Pulmonary artery endothelial cell (primary cell): ENCODE results near the gene PDE6H. TPM values are rescaled to one million over a fixed set of nuclear protein-coding genes. Genes with fewer than 3 reads are reported as not detected.

ENCODE experiments used
- DNase-seq: peaks from one replicate; pipeline ENCODE4 v3.0.0-alpha.2; 2011; ENCODE audit warnings: low read depth, low spot score
- total RNA-seq: library from RNA; depleted of rRNA; stranded (reverse); fragments of >200 nt; gene quantifications from 2 replicates; pipeline ENCODE4 v1.2.3, GENCODE V29; 2014

The PDE6H gene
- not detected in 2 replicates for total RNA-seq

DNA sequence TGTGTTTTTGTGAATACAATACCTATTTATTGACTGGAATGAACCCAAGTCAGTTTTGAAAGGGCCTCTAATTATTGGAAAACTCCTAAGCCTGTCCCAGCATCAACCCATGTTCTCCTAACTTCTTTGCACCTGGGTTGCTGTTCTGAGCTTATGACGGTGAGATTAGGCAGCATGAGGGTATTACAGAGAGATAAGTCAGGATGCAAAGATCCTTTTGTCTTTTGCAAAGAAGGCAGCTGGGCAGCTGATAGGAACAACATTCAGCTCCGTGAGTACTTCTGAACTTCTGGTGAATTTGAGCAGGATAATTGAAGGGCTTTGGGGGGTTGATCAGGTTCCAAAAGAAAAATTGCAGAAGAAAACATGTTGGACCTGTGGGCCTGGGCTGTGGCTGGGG, at the start of gene PDE6H:
TSS of gene PDE6H (plus strand) at position 227 of the 400 bp plus-strand sequence. CDS start 4,971 bp downstream, outside the sequence.
- DNase-seq: no peak

DNA sequence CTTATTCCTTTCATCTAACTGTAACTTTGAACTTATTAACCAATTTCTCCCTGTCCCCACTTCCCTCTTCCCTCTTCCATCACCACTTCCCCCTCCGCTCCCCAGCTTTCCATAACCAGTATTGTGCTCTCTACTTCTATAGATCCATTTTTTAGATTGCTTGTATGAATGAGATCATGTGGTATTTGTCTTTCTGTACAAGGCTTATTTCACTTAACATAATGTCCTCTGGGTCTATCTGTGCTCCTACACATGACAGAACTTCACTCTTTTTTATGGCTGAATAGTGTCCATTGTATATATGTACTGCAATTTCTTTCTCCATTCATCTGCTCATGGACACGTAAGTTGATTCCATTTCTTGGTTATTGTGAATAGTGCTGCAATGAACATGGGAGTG, 48.9 kb upstream of the PDE6H start:
- DNase-seq: no peak

DNA sequence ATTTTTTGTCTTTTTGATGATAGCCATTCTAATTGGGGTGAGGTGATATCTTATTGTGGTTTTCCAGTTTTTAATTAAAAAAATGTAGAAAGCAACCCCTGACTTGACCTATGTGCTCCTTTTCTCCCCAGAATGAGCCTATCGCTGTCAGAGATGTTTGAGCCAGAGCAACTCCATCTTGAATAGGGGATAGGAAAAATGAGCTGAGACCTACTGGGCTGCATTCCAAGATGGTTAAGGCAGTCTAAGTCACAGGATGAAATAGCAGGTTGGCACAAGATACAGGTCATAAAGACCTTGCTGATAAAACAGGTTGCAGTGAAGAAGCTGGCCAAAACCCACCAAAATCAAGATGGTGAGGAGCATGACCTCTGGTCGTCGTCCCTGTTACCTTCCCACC, 48.3 kb upstream of the PDE6H start:
- no peak for DNase-seq

DNA sequence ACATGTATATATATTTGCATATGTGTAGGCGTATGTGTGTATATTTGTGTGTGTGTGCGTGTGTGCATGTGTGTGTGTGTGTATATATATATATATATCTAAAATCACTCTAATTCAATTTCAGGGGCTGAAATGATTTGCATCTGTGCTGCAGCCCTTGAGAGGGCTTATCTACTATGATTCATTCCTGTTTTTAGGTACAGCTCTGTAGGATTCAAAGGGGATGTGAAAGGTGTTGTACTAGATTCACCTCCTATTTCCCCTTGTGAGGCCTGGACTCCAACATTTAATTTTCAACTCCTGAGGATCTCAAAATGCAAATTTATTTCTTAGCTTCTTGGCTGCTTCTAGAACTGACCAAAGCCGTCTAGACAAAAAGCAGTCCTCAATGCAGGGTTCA, 45.6 kb upstream of the PDE6H start:
- no peak for DNase-seq

DNA sequence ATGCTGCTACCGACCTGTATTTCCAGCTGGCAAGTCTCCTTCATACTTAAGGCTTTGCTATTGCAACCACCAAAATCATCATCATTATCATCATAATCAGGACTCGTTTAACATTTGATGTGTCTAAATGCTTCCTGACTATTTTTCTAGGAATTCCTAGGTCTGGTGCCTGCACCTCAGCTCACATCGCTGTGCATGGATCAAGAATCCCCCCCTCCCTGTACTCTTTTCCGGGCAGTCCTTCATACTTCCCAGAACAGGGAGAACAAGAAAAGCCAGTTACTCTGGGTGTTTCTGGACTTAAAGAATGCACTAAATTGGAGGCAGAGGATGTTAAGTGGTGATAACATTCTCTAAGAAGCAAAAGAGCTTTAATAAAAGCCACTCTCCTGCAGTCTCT, 43.9 kb upstream of the PDE6H start:
- no peak for DNase-seq

DNA sequence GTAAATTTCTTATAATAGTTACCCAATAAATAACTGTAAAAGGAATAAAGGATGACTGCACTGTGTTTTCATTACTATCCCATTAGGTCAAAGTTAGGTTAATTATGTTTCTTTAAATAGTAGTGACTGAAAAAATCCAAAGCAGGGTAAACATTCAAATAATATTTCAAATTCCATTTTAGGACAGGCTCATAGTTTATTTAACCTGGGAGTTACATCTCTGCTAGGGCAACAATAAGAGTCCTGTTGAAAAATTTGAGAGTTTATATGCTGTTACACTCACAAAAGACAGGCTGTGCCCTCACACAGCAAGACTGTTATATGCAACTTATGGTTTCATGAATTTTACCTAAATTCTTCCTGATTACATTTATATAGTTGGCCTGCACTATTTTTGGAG, 42.5 kb upstream of the PDE6H start:
- DNase-seq: no peak

DNA sequence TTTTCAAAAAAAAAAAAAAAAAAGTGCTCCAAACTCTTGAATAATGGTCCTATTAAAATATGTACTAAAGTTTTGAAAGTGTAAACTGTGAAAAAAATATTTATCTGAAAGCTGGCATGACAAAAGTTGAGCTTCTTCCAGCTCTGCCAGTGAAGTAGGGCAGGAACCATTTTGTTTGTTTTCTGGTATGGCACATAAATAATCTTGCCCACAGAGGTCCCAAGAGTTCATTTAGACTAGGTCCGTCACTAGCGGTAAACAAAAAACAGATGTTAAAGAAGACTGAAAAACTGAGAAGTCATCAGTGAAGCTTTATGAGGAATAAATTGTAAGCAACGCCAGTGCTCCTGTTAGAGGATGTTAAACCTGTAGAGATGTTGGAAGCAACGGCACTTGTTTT, 41.5 kb upstream of the PDE6H start:
- DNase-seq: no peak

DNA sequence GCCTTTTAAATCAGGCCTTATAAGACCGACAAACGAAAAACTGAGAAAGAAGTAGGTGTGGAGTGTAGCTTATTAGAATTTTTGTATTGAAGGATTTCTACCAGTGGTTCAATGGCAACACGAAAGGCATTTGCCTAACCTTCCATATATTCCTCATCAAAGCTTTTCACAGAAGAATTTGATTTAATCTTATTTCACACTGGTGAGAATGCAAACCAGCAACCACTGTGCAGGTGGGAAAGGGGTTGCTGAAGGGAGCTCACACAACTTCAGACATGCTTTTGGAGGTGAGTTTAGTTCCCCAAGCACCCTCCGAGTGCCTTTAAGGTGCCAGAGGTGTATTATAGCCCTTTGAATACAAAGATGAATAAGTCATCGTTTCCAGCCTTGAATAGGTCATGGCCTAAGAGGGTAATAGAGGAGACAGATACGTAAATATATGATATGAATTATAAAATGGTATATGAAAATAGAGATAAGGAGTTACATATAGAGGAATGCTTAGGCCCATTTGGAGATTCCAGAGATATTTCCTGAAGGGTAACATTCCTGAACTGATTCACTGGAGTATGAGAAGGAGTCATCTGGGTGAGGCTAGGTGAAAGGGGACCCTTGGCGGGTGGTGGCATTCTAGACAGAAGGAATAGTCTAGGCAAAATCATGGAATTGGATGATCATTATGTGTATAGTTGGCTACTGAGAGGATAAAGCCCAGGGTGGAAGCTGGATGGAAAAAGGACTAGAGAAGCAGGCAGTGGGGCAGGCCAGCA, 40.9 kb upstream of the PDE6H start:
- no peak for DNase-seq

DNA sequence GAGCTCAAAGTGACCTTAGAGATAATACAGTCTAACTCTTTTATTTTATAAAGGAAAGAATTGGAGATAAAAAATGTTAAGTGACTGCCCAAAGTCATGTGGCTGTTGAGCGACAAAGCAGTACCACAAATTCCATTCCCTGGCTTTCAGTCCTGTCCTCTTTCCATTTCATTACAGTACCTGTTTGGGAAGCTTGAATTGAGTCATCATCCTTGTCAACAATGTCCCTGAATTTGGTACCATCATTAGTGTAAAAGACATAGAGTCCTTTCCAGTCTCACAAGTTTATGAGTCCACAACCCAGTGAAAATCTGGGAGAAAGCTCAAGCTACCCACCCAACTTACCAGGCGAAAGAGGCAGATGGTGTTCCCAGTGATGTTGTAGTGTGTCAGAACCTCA, 38.3 kb upstream of the PDE6H start:
- no peak for DNase-seq

DNA sequence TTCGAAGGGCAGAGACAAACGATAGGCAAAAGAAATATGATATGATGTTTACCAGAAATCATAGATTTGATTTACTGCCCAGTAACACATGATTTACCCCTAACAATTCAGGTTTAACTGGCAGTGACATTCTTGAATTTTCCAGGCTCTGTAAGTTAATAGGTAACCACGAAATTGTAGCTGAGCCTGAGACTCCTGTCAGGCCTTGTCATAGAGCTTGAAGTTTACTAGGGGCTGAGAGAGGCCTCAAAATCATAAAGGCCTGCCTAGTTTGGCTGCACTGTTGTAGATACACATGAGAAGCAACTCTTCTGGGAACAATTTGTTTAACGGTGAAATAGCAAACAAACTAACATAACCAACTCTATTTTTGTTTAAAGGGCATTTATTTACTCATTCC, 37.8 kb upstream of the PDE6H start:
- no peak for DNase-seq

DNA sequence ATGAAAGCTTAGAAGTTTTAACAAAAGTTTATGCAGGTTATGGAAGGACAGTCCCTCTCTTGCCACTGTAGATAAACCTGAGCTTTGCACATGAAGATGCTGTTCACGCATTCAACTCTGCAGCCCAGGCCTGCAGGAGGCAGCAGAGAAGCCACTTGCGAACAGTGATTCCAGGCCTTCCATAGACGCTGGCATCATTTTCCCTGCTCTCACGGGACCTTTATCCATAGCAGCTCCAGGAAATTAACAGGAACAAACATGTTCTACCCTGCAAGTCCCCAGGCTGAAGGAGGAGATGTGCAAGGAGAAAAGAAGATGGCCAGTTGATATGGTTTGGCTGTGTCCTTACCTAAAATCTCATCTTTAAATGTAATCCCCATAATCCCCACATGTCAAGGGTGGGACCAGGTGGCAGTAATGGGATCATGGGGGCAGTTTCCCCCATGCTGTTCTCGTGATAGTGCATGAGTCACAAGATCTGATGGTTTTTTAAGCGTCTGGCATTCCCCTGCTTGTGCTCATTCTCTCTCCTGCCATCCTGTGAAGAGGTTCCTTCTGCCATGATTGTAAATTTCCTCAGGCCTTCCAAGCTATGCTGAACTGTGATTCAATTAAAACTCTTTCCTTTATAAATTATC, 36.5 kb upstream of the PDE6H start:
- no peak for DNase-seq

DNA sequence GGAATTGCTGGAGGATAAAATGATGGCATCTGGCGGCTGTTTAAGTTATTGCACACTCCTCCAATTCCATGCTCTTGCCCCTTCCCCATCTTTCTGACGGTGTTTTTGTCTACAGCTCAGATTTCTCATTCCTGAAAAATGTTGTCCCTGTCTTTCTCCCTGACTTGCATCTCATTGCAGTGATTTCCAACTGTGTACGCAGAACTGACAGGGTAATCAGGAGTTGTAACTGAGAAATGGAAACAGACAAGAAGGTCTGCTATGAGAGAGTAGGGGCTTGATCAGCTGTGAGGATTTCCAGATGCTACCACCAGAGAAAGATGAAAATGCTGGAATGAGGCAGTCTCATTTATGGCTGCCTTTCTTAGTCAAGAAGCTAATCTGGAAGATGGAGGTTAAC, 35.8 kb upstream of the PDE6H start:
- no peak for DNase-seq

DNA sequence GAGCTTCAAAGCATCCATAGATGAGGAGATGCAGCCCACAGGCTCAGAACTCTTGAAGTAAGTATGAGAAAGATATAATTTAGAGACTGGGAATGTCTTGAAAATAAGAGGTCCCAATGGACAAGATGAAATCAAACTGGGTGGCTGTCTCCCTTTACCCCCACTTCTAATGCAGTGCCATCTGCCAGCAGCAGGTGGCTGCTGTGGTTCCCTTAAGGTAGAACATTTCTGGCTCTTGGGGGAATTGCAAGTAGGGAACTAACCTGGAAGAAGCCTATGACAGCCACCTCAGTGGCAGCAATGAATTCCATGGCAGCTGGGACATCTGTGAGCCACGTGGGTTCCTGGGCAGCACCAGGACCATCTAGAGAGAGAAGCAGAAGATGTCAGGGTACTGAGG, 35.2 kb upstream of the PDE6H start:
- no peak for DNase-seq

DNA sequence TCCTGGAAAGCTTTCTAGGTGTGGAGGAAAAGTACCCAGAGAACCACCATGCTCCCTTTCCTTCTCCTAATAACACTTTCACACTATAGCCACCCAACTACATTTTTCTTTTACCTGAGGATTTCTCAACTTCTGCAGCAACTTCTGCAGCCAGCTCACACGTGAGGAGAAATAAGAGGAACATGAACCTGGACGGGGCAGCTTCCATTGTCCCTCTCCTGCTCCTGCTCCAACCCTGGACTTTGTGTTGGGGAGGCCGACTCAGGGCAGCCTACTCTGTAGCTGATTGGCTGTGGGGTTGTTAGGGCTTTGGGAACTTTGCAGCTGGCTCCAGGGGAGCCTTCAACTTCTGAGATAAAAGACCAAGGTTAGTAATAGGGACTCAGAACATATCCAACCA, 34.5 kb upstream of the PDE6H start, which contains the start of gene ERP27:
TSS of gene ERP27 (minus strand) at position 237 of the 400 bp plus-strand sequence. CDS start at position 208, 29 bp downstream.
- no peak for DNase-seq

DNA sequence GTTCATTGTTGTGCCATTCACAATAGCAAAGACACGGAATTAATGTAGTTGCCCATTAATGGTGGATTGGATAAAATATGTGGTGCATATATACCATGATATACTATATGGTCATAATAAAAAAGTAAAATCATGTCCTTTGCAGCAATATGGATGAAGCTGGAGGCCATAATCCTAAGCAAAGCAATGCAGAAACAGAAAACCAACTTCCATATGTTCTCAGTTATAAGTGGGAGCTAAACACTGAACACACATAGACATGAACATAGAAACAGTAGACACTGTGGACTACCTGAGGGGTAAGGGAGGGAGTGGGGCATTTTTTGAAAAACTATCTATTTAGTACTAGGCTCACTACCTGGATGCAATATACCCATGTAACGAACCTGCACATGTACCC, 31.5 kb upstream of the PDE6H start:
- no peak for DNase-seq

DNA sequence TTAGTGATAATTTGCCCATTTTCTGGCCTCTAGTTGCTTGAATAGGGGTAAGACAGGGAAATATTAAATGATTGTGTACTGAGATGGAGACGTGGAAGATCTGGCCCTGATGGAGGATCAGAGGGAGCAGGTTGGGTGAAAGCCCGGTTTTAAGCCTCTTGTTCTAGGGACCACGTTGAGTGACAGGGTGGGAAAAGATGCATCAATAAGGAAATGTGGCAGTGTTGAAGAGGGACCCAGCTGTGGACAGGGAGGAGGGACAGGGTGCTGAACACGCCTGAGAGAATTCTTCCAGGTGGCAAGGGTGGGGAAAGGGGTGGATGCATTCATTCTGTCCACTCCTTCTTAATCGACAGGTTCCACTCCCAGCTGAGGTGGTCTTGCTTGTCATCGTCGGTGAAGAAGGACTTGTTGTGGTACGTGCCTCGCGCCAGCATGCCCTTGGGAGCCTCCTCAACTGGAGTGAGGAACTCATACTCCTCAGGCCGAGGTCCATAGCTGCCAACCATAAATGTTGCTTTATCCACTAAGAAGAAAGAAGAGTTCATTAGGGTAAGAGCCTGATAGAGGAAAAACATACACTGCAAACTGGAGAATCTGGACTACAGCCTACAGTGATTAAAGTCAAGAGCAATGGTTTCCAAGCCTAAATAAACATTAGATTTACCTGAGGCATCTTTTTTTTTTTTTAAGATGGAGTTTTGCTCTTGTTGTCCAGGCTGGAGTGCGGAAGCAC, 30.5 kb upstream of the PDE6H start:
- no peak for DNase-seq

DNA sequence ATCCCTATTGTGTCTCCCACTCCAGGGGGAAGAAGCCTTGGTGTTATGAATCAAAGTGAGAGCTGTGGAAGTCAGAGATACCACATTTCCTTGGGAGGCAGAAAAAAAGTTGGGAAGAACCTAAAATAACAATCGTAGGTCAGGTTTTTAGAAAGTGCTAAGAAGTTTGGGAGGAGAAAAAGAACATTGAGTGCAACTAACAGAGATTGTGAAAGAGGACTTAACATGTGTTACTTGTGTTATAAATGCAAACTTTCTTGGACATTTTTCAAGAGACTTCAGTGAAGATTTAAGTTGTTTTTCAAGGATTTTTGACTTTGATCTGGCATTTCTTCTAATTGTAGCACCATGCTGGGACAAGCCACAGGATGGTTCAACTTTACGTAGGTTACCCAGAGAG, 26.7 kb upstream of the PDE6H start:
- no peak for DNase-seq

DNA sequence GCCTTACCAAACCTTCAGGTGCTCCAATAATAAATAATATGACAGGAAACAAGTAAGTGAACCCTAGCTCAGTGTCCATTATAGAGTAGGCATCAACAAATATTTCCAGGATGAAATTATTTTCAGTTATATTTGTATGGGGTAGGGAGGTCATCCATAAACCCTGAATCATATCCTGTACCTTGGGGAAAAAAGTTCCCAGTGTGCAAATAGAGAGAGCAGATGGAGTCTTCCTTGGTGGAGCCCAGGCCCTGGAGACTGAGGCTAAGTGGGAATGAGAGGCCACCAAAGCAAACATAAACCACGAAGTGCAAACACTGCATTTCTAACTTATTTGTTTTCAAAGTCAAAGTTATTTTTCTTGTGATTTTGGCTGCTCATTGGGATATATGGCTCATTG, 26.0 kb upstream of the PDE6H start:
- DNase-seq: no peak

DNA sequence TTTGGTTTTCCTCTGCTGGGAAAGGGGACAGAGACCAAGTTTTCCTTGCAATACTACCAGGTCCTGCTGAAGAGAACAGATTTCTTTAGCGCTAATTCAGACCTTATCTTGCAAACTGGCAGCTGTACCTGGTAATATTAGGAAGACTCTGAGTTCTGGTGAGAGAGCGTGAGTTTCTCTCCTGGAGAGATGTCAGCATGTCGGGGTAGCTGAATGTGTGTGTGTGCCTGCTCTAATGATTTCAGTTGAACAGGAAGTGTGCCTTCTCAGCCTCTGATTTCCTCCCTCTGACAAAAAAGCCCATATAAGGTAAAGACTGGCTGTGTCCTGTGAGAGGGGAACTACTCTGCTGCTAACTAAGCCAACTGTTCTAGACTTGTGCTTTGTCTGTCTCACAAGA, 24.2 kb upstream of the PDE6H start:
- DNase-seq: peak; percentile 94

DNA sequence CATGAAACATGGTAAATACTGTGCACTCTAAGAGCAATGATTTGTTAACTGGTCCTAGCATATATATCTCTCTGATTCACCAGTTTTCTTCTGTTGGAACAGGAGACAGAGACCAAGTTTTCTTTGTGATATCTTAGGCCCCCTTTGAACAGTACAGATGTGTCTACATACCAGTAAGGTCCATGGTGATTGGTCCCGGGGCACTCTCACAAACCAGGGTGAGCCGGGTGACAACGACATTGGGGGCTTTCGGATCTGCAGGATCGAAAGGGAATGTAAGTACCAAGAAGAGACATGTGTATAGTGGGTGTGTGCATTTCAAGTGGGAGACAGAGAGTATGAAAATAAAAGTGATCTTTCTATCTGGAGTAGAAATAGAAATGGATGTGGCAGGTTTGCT, 23.2 kb upstream of the PDE6H start:
- no peak for DNase-seq

DNA sequence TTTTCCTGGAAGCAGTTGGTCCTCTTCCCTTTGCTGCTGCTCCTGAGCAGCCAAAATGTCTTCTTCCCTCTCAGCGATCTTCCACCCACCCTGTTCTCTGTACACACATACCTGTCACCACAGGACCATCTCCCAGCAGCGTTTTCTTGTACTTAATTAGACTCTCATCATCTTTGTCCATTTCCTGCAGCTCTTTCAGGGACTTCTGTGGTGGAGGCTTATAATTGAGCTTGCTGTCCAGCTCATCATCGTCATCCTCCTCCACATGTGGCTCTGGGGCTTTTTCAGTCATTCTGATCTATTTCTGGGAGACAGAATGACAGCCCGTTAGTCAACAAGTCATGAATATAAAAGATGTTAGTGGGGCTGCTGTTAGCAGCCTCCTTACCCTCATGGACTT, 22.4 kb upstream of the PDE6H start:
- DNase-seq: no peak

DNA sequence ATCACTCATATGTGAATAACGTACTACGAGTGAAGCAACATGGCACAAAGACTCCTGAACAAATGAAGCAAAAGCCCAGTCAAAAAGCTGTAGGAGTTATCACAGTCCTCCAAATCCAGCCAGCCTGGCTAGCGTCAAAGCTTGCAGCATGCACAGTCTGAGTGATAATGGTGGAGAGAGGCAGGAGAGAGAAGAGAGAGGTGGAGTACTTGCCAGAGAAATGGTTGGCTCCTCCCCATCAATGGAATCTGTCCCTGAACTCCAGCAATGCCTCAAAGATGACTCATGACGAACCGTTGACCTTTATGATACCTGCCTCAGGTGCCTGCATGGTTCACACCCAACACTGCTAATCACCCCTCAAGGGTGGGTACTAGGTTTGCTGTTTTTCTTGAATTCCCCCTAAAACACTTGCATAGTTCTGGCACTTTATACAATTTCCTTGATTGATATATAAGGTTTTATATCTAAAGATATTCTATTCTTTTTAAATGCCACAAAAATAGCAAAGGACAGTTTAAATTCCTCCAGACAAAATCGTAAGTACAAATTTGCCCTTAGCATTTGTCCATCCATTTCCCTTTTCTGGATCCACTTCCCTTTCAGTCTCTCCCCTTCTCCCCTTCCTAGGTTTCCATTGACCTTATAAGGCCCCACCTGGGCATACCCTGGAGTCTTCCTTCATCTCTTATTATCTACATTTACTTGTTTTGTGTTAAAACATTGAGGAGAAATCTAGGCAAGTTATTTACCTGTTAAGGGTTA, 21.7 kb upstream of the PDE6H start:
- DNase-seq: no peak
